Mammary epithelial cell (primary cell): ENCODE data around the gene PLA2G4D.

ENCODE experiments used
- EZH2 ChIP-seq: IDR thresholded peaks from 2 replicates; pipeline ENCODE4 v1.6.1; 2012; ENCODE audit warnings: low read length, inconsistent platforms, borderline replicate concordance
- TF ChIP-seq, protein P1 (sequence below), 2 donors: IDR thresholded peaks in 1 of 2; conservative IDR thresholded peaks in 1 of 2; 2 replicates each; pipeline ENCODE4 v1.5.1; 2011 to 2012; ENCODE audit warnings: inconsistent platforms in 2 of 2, low read length in 2 of 2, mild to moderate bottlenecking in 2 of 2, control low read depth in 1 of 2, low read depth in 1 of 2; ENCODE audit not compliant: insufficient read depth in 1 of 2; ENCODE audit errors: extremely low read depth in 1 of 2

- TF ChIP-seq, protein P1, sequence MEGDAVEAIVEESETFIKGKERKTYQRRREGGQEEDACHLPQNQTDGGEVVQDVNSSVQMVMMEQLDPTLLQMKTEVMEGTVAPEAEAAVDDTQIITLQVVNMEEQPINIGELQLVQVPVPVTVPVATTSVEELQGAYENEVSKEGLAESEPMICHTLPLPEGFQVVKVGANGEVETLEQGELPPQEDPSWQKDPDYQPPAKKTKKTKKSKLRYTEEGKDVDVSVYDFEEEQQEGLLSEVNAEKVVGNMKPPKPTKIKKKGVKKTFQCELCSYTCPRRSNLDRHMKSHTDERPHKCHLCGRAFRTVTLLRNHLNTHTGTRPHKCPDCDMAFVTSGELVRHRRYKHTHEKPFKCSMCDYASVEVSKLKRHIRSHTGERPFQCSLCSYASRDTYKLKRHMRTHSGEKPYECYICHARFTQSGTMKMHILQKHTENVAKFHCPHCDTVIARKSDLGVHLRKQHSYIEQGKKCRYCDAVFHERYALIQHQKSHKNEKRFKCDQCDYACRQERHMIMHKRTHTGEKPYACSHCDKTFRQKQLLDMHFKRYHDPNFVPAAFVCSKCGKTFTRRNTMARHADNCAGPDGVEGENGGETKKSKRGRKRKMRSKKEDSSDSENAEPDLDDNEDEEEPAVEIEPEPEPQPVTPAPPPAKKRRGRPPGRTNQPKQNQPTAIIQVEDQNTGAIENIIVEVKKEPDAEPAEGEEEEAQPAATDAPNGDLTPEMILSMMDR (conservative IDR thresholded peaks at IDR 0.05 in 1 of 2, IDR thresholded peaks at IDR 0.05 in 1 of 2; ENCODE audit: extremely low read depth in 1 of 2, insufficient read depth in 1 of 2, low read depth in 1 of 2, low read length in 2 of 2): no peak
- TF ChIP-seq EZH2: no peak
Observed at GRCh38 chr15:42046597-42046996, 47.8 kb downstream of the PLA2G4D start.
